Endothelial cell of umbilical vein (primary cell): Measurements from ENCODE around the gene TLE1. TPM values are rescaled to one million over a fixed set of nuclear protein-coding genes. Genes with fewer than 3 reads are reported as not detected.

Source experiments
- BruUV-seq: library from RNA; stranded (reverse); fragments of 400-500 nt; replicated peaks from 2 replicates; lab custom pipeline; 2021; lab: Mats Ljungman, UMichigan
- CTCF ChIA-PET: fragments of 300-600, 350-600 bp; sonication (Branson Sonifier 250); formaldehyde crosslinking; loops from one replicate; lab custom pipeline; 2021; ENCODE audit warnings: antibody characterized with exemption, inconsistent platforms; lab: Charles Lee
- POLR2A ChIA-PET: fragments of 300-600, 350-600 bp; sonication (Branson Sonifier 250); formaldehyde crosslinking; loops from one replicate; lab custom pipeline; 2021; ENCODE audit warnings: antibody characterized with exemption, inconsistent platforms; lab: Charles Lee
- DNase-seq: peaks from one replicate; pipeline ENCODE4 v3.0.0-alpha.2; 2011; ENCODE audit warnings: low read depth, low spot score
- FAIRE-seq: peaks from 2 replicates; lab custom pipeline; 2011; peaks lifted over from hg19 to GRCh38; lab: Jason Lieb, UNC
- H2AFZ ChIP-seq: 2 replicates; pipeline ENCODE4 v1.6.0; 2012; ENCODE audit warnings: low read depth, low read length, control low read depth, inconsistent platforms
- H3K27ac ChIP-seq: 2 replicates; pipeline ENCODE4 v1.5.1; 2011; ENCODE audit warnings: low read depth, mild to moderate bottlenecking, control low read depth, low read length, moderate library complexity; ENCODE audit not compliant: insufficient read depth
- H3K27me3 ChIP-seq, 2 experiments: 2 replicates each; pipeline versions ENCODE4 v1.6.0 to v1.6.1; 2011; ENCODE audit warnings: low read length in 2 of 2, mixed read lengths in 1 of 2; ENCODE audit not compliant: control insufficient read depth in 2 of 2, insufficient read depth in 2 of 2
- H3K36me3 ChIP-seq, 2 experiments: 2 replicates in 1 of 2; 3 replicates in 1 of 2; pipeline ENCODE4 v1.5.1; 2011; ENCODE audit warnings: low read length in 2 of 2, mild to moderate bottlenecking in 1 of 2, moderate library complexity in 1 of 2; ENCODE audit not compliant: control insufficient read depth in 2 of 2, insufficient read depth in 2 of 2; ENCODE audit errors: extremely low read depth in 1 of 2
- H3K4me1 ChIP-seq: 3 replicates; pipeline ENCODE4 v1.5.1; 2011; ENCODE audit warnings: mild to moderate bottlenecking, low read length; ENCODE audit not compliant: control insufficient read depth, insufficient read depth; ENCODE audit errors: extremely low read depth
- H3K4me2 ChIP-seq: 2 replicates; pipeline ENCODE4 v1.6.1; 2011; ENCODE audit warnings: low read length, control low read depth, mixed read lengths; ENCODE audit not compliant: insufficient read depth
- H3K4me3 ChIP-seq, 3 experiments: fragments of 200-600 bp in 1 of 3; sonication (generic), shearing (Covaris generic) in 1 of 3; replicated peaks in 1 of 3; 2 replicates each; pipeline ENCODE4 v1.5.1; 2011 to 2016; ENCODE audit warnings: control low read depth in 3 of 3, low read length in 3 of 3, mild to moderate bottlenecking in 2 of 3, inconsistent platforms in 1 of 3, low read depth in 1 of 3, moderate library complexity in 1 of 3; ENCODE audit not compliant: insufficient read depth in 1 of 3
- H3K79me2 ChIP-seq: 2 replicates; pipeline ENCODE4 v1.6.0; 2012; ENCODE audit warnings: low read length, inconsistent platforms; ENCODE audit not compliant: control insufficient read depth, insufficient read depth
- H3K9ac ChIP-seq: replicated peaks from 2 replicates; pipeline ENCODE3; 2011; ENCODE audit warnings: low read length, control low read depth; ENCODE audit not compliant: insufficient read depth; ENCODE audit errors: extremely low read depth
- H3K9me1 ChIP-seq: replicated peaks from 3 replicates; pipeline ENCODE4 v1.6.0; 2011; ENCODE audit warnings: mild to moderate bottlenecking, low read length; ENCODE audit not compliant: control insufficient read depth, insufficient read depth; ENCODE audit errors: extremely low read depth
- H3K9me3 ChIP-seq: replicated peaks from 2 replicates; pipeline ENCODE4 v1.5.1; 2012; ENCODE audit warnings: low read length, inconsistent platforms; ENCODE audit not compliant: control insufficient read depth, insufficient read depth
- H4K20me1 ChIP-seq: replicated peaks from 2 replicates; pipeline ENCODE3; 2011; ENCODE audit warnings: mild to moderate bottlenecking, low read length; ENCODE audit not compliant: control insufficient read depth, insufficient read depth; ENCODE audit errors: extremely low read depth
- CTCF ChIP-seq, 2 donors: IDR thresholded peaks; 1 replicate in 1 of 2; 2 replicates in 1 of 2; pipeline ENCODE4 v1.5.1; 2011; ENCODE audit warnings: low read length in 2 of 2, mild to moderate bottlenecking in 2 of 2, moderate library complexity in 2 of 2, control low read depth in 1 of 2, inconsistent platforms in 1 of 2, low read depth in 1 of 2; ENCODE audit not compliant: insufficient read depth in 1 of 2; ENCODE audit errors: extremely low read depth in 1 of 2
- EZH2 ChIP-seq: IDR thresholded peaks from 2 replicates; pipeline ENCODE4 v1.6.1; 2012; ENCODE audit warnings: borderline replicate concordance, low read depth, mild to moderate bottlenecking, moderate library complexity, low read length, inconsistent platforms; ENCODE audit not compliant: severe bottlenecking
- FOS ChIP-seq: IDR thresholded peaks from 2 replicates; pipeline ENCODE4 v1.6.1; 2011; ENCODE audit warnings: mild to moderate bottlenecking, low read length, moderate library complexity, borderline replicate concordance; ENCODE audit not compliant: insufficient read depth
- GATA2 ChIP-seq: IDR thresholded peaks from 2 replicates; pipeline ENCODE4 v1.7.0; 2011; ENCODE audit warnings: low read depth, mild to moderate bottlenecking, moderate library complexity, mixed read lengths, low read length; ENCODE audit not compliant: insufficient read length, insufficient read depth
- JUN ChIP-seq: IDR thresholded peaks from 2 replicates; pipeline ENCODE4 v1.6.1; 2011; ENCODE audit warnings: borderline replicate concordance, low read depth; ENCODE audit not compliant: insufficient read length, insufficient read depth
- MAX ChIP-seq: IDR thresholded peaks from 2 replicates; pipeline ENCODE4 v1.6.1; 2011; ENCODE audit not compliant: insufficient read depth, insufficient read length
- MYC ChIP-seq: IDR thresholded peaks from one replicate; pipeline ENCODE4 v1.6.1; 2011; ENCODE audit warnings: mild to moderate bottlenecking, low read depth, low read length
- POLR2A ChIP-seq: IDR thresholded peaks from 2 replicates; pipeline ENCODE4 v1.6.1; 2012; ENCODE audit warnings: low read depth, mild to moderate bottlenecking, control low read depth, low read length
- POLR2AphosphoS5 ChIP-seq: IDR thresholded peaks from 2 replicates; pipeline ENCODE4 v1.6.1; 2012; ENCODE audit warnings: low read depth, mild to moderate bottlenecking, control low read depth, low read length, moderate library complexity; ENCODE audit not compliant: insufficient read depth
- dilution Hi-C: fragments of 300-500 bp; cut with MboI; formaldehyde crosslinking; loops from one replicate; pipeline ENCODE4 v1.15.0; 2019; ENCODE audit warnings: low sequenced_read_pairs; ENCODE audit not compliant: extremely low pct_ligation_motif_present
- intact Hi-C: fragments of 100-400 bp; cut with micrococcal nuclease; formaldehyde crosslinking; loops from one replicate; pipeline ENCODE4 v1.10.0; 2022
- polyA plus RNA-seq, 4 experiments: library from polyadenylated mRNA; depleted of rRNA in 3 of 4; stranded (reverse) in 3 of 4; unstranded in 1 of 4; fragments of >200 nt; gene quantifications; 2 replicates each; pipeline versions ENCODE4 v1.2.1 to v1.2.3, GENCODE V29; 2011 to 2012; ENCODE audit warnings: missing spikeins in 1 of 4
- total RNA-seq: library from RNA; stranded (reverse); gene quantifications from 2 replicates; pipeline ENCODE4 v1.2.3, GENCODE V29; 2021

TLE1 gene
- total and polyA plus RNA-seq, 2 donors (not counting 3 experiments of a cell fraction or from before 2014, with no cell fraction given): 55.0 to 58.2 TPM

GRCh38 chr9:81559709-81560108 is 129.6 kb downstream of the TLE1 start:
- dilution Hi-C loops: no loop called here
- H3K4me1 ChIP-seq: peaks cover 28% of the 10 kb centered on the region
- H3K79me2 ChIP-seq: no peaks in the 10 kb centered on the region
- H4K20me1 ChIP-seq: no peaks in the 10 kb centered on the region
- no peaks in the 10 kb centered on the region for H3K9me1 ChIP-seq
- H2AFZ ChIP-seq: peak overlapping the region; percentile 69
- H3K36me3 ChIP-seq: no peaks in the 10 kb centered on the region
- ChIA-PET POLR2A (no interaction called here), CTCF (interaction anchor here (1.0 kb wide), 1 partner anchor 37 kb away, joined by 5 read pairs; no protein-coding TSS in a partner anchor)
- no peak for TF ChIP-seq CTCF (IDR thresholded peaks at IDR 0.05; ENCODE audit: extremely low read depth in 1 of 2, insufficient read depth in 1 of 2, low read depth in 1 of 2, low read length in 2 of 2)
- peak; percentile 31 for TF ChIP-seq GATA2
- no peak for TF ChIP-seq JUN
- TF ChIP-seq FOS: peak; percentile 62
- TF ChIP-seq MYC: no peak
- H3K27me3 ChIP-seq: no peaks in the 10 kb centered on the region
- peak overlapping the region; percentile 19 for H3K27ac ChIP-seq
- H3K4me2 ChIP-seq: peak overlapping the region; percentile 8
- DNase-seq: peak; percentile 46
- H3K9me3 ChIP-seq: no peaks in the 10 kb centered on the region
- BruUV-seq: no TSS peak
- no peak overlapping the region for H3K4me3 ChIP-seq
- FAIRE-seq: peak; percentile 72
- intact Hi-C loops: no loop called here
- H3K9ac ChIP-seq: no peak overlapping the region

- POLR2A ChIA-PET: no interaction called here
- H3K27me3 ChIP-seq: no peaks in the 10 kb centered on the region
- TF ChIP-seq FOS: no peak
- TF ChIP-seq POLR2A: no peak
- TF ChIP-seq CTCF (IDR thresholded peaks at IDR 0.05; ENCODE audit: extremely low read depth in 1 of 2, insufficient read depth in 1 of 2, low read depth in 1 of 2, low read length in 2 of 2): no peak
- TF ChIP-seq POLR2AphosphoS5: no peak
- TF ChIP-seq MAX: no peak
- no peak for TF ChIP-seq EZH2
- no peak for TF ChIP-seq JUN
- TF ChIP-seq GATA2: no peak
- TF ChIP-seq MYC: no peak
- no peak overlapping the region for H3K27ac ChIP-seq
- no peaks in the 10 kb centered on the region for H3K36me3 ChIP-seq
- H3K4me3 ChIP-seq: no peak overlapping the region
- no peak overlapping the region for H3K4me2 ChIP-seq
- DNase-seq: no peak
- intact Hi-C loops: no loop called here
- no peak overlapping the region for H2AFZ ChIP-seq
- FAIRE-seq: no peak
- no peaks in the 10 kb centered on the region for H3K9me3 ChIP-seq
- dilution Hi-C loops: no loop called here
- peaks cover 28% of the 10 kb centered on the region for H3K4me1 ChIP-seq
- H3K79me2 ChIP-seq: no peaks in the 10 kb centered on the region
- H3K9ac ChIP-seq: no peak overlapping the region
- no TSS peak for BruUV-seq
- CTCF ChIA-PET: interaction anchor here (1.0 kb wide), 1 partner anchor 36 kb away, joined by 5 read pairs; no protein-coding TSS in a partner anchor
- no peaks in the 10 kb centered on the region for H3K9me1 ChIP-seq
- H4K20me1 ChIP-seq: no peaks in the 10 kb centered on the region
These were observed 130.2 kb downstream of the TLE1 start for GRCh38 chr9:81559197-81559596.
